Transverse colon (tissue), 3 donors: ENCODE data around the gene WDR11.

Experiments
- CTCF ChIP-seq, 5 experiments: fragments of 200-600 bp in 3 of 5; fragments of 450-650 bp in 2 of 5; sonication (generic) in 3 of 5; IDR thresholded peaks; 1 replicate in 2 of 5; 2 replicates in 3 of 5; pipeline ENCODE4 v1.5.1; 2016 to 2017; ENCODE audit warnings: antibody characterized with exemption in 5 of 5, inconsistent platforms in 3 of 5, mild to moderate bottlenecking in 2 of 5, moderate library complexity in 1 of 5
- POLR2A ChIP-seq: fragments of 450-650 bp; IDR thresholded peaks from one replicate; pipeline ENCODE4 v1.6.1; 2016; ENCODE audit warnings: antibody characterized with exemption, mild to moderate bottlenecking, moderate library complexity

GRCh38 chr10:120931423-120931822 lies 80.3 kb downstream of the WDR11 start:
- TF ChIP-seq CTCF (IDR thresholded peaks at IDR 0.05) (no peak), POLR2A (no peak)
